NCI-H187 (cell line): Measurements from ENCODE around the gene SORBS2.

ENCODE experiments used
- DNase-seq, 2 experiments: peaks; one replicate each; lab custom pipeline; 2025; lab: John Stamatoyannopoulos, UW

SORBS2 gene

GRCh38 chr4:185638093-185638492, 173.9 kb downstream of the SORBS2 start:
- DNase-seq: no peak

DNA sequence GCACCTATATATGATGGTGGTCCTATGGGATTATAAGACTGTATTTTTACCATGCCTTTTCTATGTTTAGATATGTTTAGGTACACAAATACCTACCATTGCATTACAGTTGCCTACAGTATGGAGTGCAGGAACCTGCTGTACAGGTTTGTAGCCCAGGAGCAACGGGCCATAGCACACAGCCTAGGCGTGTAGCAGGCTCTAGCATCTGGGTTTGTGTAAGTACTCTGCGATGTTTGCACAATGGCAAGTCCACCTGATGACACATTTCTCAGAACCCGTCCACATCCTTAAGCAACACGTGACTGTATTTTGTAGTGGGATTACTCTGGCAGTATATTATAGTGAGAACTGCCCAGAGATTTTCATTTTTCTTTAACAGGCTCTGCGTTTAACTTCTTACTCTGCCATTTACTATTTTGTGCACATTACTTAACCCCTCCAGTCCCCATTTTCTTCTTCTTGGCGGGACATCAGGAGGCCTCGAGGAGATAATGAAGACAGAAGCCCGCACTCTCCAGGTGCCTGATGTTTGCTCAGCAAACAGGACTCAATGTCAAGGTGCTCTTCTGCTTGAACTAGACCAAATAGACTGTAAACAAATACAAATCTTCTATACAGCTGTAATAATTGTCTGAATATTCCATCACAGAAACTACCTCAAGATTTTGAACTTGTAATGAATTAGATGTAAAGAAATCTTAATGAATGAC, 174.7 kb downstream of the SORBS2 start:
- DNase-seq: no peak

DNA sequence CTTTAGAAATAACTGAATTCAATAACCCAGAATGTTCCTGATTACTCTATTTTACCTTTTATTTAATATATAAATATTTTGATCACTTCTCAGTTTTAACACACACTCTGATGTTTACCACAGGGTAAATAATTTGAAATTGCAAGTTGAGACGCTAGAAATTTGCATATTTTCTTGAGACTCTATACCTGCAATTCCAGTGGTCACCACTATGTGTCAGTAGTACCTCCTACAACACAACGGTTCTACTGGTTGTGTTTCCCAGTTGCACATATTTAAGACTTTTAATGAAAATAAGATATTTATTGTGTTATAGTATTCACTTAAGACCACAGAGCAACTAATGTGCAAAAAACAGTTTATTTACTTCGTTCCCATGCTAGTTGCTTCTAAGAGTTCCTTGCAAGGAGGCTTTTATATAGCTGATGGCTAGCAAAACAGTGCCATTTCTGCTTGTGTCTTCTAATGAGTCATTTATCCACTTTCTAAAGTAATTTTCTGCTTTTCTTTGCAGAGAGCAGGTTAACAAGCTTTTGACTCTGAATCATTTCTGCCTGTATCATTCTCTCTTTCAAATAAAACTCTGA, 177.8 kb downstream of the SORBS2 start:
- no peak for DNase-seq

GRCh38 chr4:185626798-185627197, 185.2 kb downstream of the SORBS2 start:
- DNase-seq: no peak

GRCh38 chr4:185625503-185625902, 186.5 kb downstream of the SORBS2 start:
- no peak for DNase-seq

GRCh38 chr4:185624259-185624589, 187.8 kb downstream of the SORBS2 start:
- no peak for DNase-seq

DNA sequence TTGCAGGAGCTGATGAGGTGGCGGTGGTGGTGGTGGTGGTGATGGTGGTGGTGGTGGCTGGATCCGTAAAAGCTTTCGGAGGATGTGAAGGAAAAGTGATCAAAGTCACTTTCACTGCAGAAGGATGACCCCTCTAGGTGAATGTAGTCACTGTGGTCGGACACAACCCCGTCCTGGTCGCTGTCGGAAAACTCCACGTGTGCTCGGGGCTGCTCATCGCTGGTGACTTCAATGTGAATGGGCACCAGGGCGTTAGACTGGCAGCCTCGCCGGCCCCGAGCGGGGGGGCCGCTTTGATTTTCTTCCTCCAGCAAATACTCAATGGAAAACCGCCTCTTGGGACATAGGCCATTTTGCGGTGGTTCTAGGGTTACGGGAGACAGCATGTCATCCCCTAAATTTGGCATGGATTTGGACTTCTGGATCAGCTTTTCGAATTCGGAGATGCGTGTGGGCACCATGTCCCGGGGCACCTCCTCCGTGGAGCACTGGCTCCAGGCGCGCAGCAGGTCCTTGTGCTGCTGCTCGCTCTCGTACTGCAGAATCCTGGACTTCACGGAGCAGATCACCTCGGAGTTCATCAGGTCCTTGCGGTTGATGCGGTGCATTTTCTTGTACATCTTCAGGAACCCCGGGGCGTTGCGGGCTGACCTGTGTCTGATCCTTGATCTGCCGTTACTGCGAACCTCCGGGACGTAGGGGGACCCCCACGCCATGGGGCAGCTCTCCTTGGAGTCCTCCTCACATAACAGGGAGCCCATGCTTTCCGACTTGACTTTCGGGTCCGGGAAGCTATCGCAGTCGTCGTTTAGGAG, 188.3 kb downstream of the SORBS2 start:
- no peak for DNase-seq

GRCh38 chr4:185608185-185608584, 203.8 kb downstream of the SORBS2 start:
- no peak for DNase-seq

GRCh38 chr4:185602397-185602796, 209.6 kb downstream of the SORBS2 start:
- DNase-seq: no peak

GRCh38 chr4:185600801-185601434, 211.1 kb downstream of the SORBS2 start:
- no peak for DNase-seq

DNA sequence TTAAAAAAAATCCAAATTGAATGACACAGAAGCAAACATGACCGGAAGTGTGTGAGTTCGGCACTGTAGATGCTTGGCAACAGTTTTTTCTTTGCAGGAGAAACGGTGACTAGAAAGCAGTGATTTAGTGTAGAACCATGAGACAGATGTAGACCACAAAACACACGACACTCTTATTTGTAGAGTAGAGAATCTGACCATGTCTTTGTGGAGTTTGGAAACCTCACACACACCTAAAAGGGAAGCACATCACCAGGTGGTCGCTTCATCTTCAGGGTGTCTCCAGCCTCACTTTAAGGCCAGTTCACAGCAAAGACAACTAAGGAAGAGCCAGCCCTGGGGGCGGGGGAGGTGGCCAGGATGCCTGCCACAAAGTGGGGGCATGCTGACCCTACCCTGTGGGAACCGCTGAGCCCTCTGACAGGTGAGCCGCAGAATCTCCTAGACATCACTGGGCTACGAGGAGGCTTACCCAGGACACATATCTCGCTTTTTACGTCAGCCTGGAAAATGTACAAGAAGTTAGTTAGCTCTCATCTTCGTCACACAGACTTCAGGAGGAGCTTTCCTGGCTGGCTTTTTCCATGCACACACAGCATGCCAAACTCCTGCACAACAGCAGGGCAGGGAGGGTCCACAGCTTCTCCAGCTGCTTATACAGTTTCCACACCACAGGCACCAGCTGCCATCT, 212.3 kb downstream of the SORBS2 start:
- no peak for DNase-seq

DNA sequence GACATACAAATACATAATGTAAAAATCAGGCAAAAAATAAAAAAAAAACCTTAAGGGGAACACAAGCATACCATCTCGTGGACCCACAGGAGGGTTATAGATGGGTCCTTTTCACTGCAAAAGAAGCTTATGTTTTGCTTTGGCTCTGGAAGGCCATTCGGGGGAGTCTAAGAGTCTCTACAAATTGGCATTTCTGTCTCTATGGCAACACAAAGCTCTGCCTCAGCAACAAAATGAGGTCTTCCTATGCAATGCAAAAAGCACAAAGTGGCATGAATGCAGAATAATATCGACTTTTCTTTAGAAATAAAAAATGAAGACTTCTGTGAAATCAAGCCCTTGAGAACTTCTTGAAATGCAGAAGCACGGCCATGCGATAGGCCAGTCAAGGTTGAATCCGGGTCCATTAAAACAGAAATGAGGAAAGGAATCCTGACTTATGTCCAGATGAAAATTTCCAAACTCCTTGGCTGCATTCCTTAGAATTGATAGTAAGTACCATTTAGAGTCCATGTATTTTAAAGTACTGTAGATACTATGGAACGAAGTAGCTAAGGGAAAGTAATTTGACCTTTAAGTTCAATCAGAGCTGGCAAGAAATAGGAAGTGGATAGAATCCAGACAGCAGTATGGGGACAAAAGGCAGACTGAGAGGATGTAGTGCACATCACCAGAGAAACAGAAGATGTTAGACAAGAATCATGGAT, 213.0 kb downstream of the SORBS2 start:
- no peak for DNase-seq

GRCh38 chr4:185597532-185598188, 214.3 kb downstream of the SORBS2 start:
- DNase-seq: peak in 1 of 2 experiments; percentile 41

GRCh38 chr4:185592845-185593488, 219.0 kb downstream of the SORBS2 start:
- DNase-seq: no peak

GRCh38 chr4:185592438-185592837, 219.6 kb downstream of the SORBS2 start:
- DNase-seq: no peak

GRCh38 chr4:185591679-185592141, 220.3 kb downstream of the SORBS2 start:
- no peak for DNase-seq

- DNase-seq: no peak
These were observed 221.0 kb downstream of the SORBS2 start for GRCh38 chr4:185590982-185591381.

- DNase-seq: no peak
These were observed 222.7 kb downstream of the SORBS2 start for GRCh38 chr4:185589067-185589836.

- no peak for DNase-seq
These were observed 224.4 kb downstream of the SORBS2 start for GRCh38 chr4:185587427-185588161.
